ENCODE data around the gene INAFM2. TPM values are rescaled to one million over a fixed set of nuclear protein-coding genes. Genes with fewer than 3 reads are reported as not detected.

Gene INAFM2
- total and polyA plus RNA-seq, 9 of the 15 experiments (the other 6 are each of a cell fraction or from before 2014, with no cell fraction given): 11.8 to 43.1 (median 27.2) TPM

GRCh38 chr15:40340740-40341400 lies 17.4 kb downstream of the INAFM2 start, which contains the start of gene CCDC9B (continued):
- TF ChIP-seq SFPQ (IDR thresholded peaks at IDR 0.05; ENCODE audit: low read depth, low read length): no peak
- no peak for TF ChIP-seq ZNF695 (CRISPR knock-in tag; IDR thresholded peaks at IDR 0.05)
- no peak for TF ChIP-seq FOXK1 (CRISPR knock-in tag; IDR thresholded peaks at IDR 0.05; ENCODE audit: borderline replicate concordance)
- peak; percentile 41 for TF ChIP-seq FIP1L1 (IDR thresholded peaks at IDR 0.05; ENCODE audit: low read depth, low read length, poor library complexity, severe bottlenecking)
- no peak for TF ChIP-seq ZHX1 (conservative IDR thresholded peaks at IDR 0.05; ENCODE audit: low read length)
- TF ChIP-seq RBM15 (IDR thresholded peaks at IDR 0.05; ENCODE audit: insufficient read depth, low read length): no peak
- peak; percentile 66 for TF ChIP-seq ZFX (CRISPR knock-in tag; IDR thresholded peaks at IDR 0.05)
- no peak for TF ChIP-seq ZNF668 (CRISPR knock-in tag; IDR thresholded peaks at IDR 0.05)
- TF ChIP-seq CEBPG (CRISPR knock-in tag; IDR thresholded peaks at IDR 0.05): no peak
- no peak for TF ChIP-seq CEBPG (tag; conservative IDR thresholded peaks at IDR 0.05 in 1 of 2, IDR thresholded peaks at IDR 0.05 in 1 of 2)
- no peak for TF ChIP-seq ZNF57 (CRISPR knock-in tag; IDR thresholded peaks at IDR 0.05)
- no peak for TF ChIP-seq PHF20 (IDR thresholded peaks at IDR 0.05; ENCODE audit: partially characterized antibody)
- TF ChIP-seq ZNF589 (CRISPR knock-in tag; IDR thresholded peaks at IDR 0.05; ENCODE audit: low read depth): 0 out of 2 replicates have a peak, but pooled peaks have one; percentile 44
- no peak for TF ChIP-seq USF2 (CRISPR knock-in tag; IDR thresholded peaks at IDR 0.05)
- TF ChIP-seq ARID1B (IDR thresholded peaks at IDR 0.05): peak; percentile 23; the same call in 1 of the 2 replicates
- peak; percentile 39; the same call in 1 of the 2 replicates for TF ChIP-seq CEBPB (tag; IDR thresholded peaks at IDR 0.05)

Measured in K562 (cell line).